ENCODE results near the gene CDKL4.

GRCh38 chr2:39133215-39133851, 110.4 kb downstream of the CDKL4 start:
- no peak for TF ChIP-seq POLR2A (IDR thresholded peaks at IDR 0.05; ENCODE audit: low read depth, low read length)
- TF ChIP-seq POLR2AphosphoS5 (IDR thresholded peaks at IDR 0.05; ENCODE audit: low read depth, low read length): no peak
- no peak for TF ChIP-seq POU2F2 (IDR thresholded peaks at IDR 0.05; ENCODE audit: low read depth, low read length)

Data from GM12891 (cell line).